Fibroblast of skin of abdomen (primary cell): ENCODE results near the gene SEMA6A.

Source experiments
- DNase-seq: peaks from one replicate; pipeline ENCODE4 v3.0.0-alpha.2; 2013

Gene SEMA6A

DNA sequence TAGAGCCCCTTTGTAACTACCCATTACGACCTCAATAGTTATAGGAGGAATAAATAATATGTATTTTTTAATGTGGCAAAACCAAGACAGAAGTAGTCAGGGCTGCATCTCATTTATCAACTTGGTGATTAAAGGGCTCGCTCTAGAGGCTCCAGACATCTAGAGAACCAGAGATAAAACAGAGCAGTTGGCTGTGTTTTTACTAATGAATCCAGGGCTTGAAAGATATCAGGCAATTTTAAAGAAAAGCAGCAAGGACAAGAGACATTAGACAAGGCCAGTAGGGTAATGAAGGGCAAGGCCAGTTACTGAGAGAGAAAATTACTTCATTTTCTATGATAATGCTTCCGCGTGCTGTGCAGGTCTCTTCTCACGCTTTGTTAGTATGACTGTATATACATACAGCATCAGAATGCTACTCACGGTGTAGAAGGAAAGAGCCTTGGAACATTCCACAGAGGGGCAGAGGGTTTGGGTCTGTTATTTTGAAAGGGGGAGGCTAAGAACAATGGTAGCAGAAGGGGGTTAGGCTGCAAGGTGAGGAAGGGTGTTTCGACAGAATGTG, 110.4 kb downstream of the SEMA6A start:
- DNase-seq: no peak

GRCh38 chr5:116462500-116462899, 112.1 kb downstream of the SEMA6A start:
- no peak for DNase-seq

GRCh38 chr5:116459301-116459700, 115.3 kb downstream of the SEMA6A start:
- no peak for DNase-seq

GRCh38 chr5:116457062-116457461, 117.6 kb downstream of the SEMA6A start:
- no peak for DNase-seq

- peak; percentile 43 for DNase-seq
These were observed 118.6 kb downstream of the SEMA6A start for GRCh38 chr5:116456036-116456435.

DNA sequence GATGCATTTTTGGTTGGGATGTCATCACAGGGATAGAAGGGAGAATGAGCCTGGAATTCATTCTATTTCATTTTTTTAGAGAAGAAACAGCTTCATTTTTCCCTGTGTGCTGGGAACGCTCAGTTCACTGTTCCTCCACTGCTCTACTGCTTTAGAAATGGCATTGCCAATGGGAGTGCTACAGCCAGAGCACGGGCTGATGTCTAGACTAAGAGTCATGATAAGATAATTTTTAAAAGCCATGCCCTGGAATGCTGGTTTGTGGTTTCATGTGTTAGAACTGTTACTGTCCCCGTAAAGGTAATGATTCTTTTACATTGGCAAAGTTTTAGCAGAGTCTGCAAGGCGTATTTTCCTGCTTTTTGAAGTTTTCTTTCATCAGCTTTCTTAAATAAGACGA, 119.6 kb downstream of the SEMA6A start:
- DNase-seq: peak; percentile 62

GRCh38 chr5:116454417-116454927, 120.2 kb downstream of the SEMA6A start:
- DNase-seq: peak; percentile 94

GRCh38 chr5:116453988-116454411, 120.6 kb downstream of the SEMA6A start:
- no peak for DNase-seq

DNA sequence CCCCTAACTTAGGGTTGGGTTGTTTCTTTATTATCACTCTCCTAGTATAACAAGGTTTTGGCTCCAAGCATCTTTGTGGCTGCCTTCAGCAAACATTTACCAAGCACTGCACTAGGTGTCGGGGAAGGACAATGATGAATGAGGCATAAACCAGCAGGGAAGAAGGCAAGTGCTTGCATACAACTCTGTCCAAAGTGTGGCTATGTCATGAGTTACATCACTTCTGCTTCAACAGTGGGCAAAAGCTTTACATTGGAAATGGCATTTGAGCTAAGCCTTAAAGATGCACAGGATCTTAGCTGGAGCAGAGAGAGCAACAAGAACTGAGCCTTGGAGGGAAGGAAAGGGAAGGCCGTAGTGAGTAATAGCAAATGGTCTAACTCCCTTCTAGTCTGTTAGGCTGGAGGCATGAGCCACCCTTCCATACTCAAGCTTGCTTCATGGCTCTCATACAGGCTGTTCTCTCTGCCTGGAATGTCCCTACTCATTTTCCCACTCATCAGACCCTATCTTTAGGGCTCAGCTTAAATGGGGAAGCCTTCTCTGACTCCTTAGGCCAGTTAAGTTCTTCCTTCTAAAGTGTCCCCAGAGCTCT, 121.8 kb downstream of the SEMA6A start:
- DNase-seq: no peak

DNA sequence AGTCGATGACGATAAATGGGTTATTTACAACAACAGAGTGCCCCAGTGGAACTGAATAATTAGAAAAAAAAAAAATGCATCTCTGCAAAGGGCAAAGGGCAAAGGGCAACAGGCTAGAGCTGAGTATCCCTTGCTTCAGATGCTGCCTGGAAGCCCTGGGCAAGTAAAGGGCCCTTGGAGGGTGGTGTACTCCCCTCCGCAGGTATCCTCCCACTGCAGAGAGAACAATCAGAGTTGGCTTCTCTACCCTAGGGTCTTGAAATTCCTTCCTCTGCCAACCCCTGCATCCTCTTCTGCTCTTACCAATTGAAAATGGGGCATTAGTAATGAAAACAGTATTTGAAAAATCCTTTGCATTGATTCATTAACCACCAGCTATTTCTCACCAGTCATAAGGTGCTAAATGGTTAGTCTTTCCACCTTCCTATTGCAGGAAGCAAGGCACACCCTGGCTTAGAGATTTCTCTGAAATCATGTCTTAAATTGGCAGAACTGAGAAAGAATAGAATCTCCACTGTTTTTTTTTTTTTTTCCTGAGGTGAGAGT, 122.6 kb downstream of the SEMA6A start:
- DNase-seq: peak; percentile 16

DNA sequence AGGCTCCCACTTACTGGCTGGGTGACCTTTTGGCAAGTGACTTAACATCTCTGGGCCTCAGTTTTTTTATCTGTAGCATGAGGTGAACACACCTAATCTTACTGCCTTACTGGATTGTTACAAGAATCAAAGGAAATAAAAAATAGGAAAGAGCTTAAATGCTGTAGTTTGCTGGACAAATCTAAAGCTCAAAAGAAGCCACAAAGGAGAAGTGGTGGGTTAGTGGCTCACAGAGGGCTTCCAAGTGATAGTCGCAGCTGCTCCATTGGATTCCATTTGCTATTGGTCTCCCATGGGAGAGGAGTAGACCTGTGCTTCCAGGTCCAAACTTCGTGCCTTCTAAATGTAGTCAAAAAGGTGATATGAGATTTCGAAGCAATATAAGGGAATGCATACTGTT, 123.6 kb downstream of the SEMA6A start:
- no peak for DNase-seq

DNA sequence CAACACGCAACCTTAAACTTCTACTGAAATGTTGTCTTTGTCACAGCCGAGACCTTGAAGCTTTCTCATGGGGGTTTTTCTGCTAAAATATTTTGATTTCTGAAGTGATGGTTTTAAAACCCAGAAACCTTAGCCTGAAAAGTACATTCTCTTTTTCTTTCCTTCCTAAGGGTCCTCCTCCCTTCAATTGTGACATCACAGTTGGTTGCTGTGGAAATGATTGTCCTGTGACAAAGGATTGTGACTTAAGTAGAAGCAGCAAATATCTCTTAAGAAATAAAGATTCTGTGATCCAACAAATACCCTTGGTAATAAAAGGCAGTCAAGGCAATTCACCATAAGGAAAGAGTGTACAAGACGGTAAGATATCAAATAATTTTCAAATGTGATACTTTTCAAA, 125.2 kb downstream of the SEMA6A start:
- no peak for DNase-seq

DNA sequence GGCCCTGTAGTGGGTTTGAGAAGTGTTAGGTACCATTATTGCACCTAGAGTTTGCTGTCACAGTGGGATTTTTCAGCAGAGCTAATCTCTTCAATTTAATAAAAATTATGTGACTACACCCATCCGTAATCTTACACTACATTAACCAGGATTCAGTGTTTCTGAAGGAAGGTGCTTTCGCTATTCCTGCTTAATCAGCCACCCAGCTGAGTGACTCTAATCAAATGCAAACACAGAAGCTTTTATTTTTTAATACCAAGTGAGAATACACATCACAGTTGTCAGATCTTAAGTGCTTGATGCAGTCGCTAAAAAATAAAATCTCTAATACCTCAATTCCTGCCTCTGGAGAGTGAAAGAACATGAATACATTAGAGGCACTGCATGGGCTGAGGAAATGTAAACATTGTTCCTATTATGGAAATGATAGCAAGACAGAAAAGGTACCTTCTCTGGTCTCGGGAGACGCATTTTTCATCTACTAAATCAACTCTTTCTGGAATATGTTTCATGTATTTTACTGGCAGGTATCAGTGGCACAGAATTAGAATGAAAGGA, 125.7 kb downstream of the SEMA6A start:
- no peak for DNase-seq

DNA sequence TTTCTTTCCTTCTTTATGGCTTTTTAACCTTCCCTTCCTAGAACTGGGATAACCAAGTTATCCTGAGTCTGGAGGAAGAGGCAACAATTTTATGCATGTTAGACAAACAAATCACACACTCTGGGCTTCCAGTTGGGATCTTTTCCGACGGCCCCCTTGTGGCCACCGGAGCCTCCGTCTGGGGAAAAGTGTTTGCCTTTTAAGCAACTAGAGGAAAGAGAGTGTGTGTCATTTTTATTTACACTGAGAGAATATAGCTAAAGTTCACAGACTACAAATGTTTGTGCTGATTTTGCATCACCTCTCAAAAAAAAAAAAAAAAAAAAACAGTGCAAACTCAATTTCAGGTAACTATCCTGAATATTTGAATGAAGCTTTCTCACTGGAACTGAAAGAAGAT, 126.2 kb downstream of the SEMA6A start:
- DNase-seq: no peak

- DNase-seq: no peak
These were observed 128.1 kb downstream of the SEMA6A start for GRCh38 chr5:116446356-116447005.

DNA sequence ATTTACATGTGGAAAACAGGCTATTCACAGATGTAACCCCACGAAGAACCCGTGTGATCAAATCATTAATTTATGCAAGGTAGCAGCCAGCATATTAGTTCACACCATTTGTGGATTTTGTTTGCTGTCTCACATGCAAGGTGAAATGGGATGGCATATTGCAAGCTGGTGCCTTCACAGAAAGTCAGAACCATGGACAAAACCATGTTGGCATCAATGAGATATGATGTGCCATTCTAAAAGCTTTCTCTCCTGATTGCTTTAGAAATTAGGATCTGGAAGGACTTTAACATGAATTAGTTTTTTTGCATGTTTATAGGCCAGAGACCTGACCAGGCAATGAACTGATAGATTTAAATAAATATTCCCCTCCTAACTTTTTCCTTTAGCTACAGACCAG, 129.3 kb downstream of the SEMA6A start:
- DNase-seq: no peak

GRCh38 chr5:116444373-116445295, 130.0 kb downstream of the SEMA6A start:
- no peak for DNase-seq

- DNase-seq: no peak
These were observed 131.6 kb downstream of the SEMA6A start for GRCh38 chr5:116442931-116443551.

DNA sequence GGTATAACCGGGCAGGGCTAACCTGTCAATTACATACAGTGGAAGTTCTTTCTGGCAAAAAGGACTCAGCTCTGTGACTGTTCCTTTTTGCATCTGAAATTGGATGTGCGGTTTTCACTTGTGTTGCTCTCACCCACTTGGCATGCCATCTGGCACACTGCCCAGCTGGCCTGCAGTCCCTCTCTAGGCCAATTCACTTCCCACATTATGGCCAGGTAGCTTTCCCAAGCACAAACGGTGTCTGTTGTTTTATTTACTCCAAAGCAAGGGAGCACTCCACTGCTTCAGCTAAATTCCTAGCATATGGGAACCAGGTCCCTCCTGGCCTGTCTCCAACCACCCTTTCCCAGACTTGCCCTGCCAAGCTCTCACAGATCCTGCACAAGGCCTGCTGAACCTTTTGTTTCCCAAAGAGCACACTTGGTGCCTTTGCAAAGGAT, 132.5 kb downstream of the SEMA6A start:
- peak; percentile 49 for DNase-seq

- DNase-seq: no peak
These were observed 133.4 kb downstream of the SEMA6A start for GRCh38 chr5:116441223-116441622.

DNA sequence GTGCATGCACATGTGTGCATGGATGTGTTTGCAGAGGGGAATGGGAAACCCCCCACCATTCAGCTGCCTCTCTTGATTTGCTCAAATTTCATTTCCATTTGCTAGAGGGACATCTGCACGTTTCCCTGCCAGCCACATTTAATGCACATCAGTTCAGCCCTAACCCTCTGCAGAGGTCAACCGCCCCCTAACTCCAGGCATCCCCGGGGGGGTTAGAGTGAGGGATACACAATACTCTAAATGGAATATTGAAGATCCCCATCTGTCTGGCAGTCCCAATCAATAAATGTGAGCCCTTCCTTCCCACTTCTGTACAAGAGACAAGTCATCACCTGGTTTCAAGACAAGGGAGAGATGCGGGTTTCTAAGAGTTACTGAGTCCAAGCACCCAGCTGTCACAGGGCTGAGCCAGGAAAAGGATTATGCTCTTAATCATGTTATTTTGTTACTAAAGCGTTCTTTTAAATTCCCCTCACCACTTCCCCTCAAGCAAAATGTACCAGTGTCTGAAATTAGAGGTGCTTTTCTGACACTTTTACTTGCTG, 134.1 kb downstream of the SEMA6A start:
- DNase-seq: no peak
